ENCODE measurements around the gene SIGLEC12. TPM values are rescaled to one million over a fixed set of nuclear protein-coding genes. Genes with fewer than 3 reads are reported as not detected.

The SIGLEC12 gene
- polyA plus RNA-seq, 2 of the 4 experiments (the other 2 are of a cell fraction), result not detected

DNA sequence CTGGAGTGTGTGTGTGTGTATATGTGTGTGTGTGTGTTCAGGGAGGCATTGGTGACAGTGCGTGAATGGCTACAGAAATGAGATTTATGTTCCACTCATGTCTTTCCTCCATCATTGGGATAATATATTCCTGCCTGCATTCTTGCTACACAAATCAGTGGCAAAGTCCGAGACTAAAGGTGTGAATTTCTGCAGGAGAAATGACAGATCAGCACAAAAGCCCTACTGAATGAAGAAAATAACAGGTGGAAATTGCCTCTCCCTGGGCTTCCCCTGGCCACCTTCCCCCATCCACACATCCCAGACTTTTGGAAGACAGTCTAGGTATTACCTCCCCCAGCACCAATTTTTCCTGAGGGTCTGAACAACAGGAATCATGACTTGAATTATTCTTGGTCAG is 19.8 kb upstream of the SIGLEC12 start:
- no peak for FAIRE-seq
- WGBS (ENCODE audit: missing lambda C conversion rate), result 21% methylated on average over 2 of the region's 2 CpGs
- ChIA-PET POLR2A (no interaction called here), CTCF (interaction anchor here (1.5 kb wide), 1 partner anchor 183 kb away, joined by 3 read pairs; no protein-coding TSS in a partner anchor)
- TF ChIP-seq, protein P1, sequence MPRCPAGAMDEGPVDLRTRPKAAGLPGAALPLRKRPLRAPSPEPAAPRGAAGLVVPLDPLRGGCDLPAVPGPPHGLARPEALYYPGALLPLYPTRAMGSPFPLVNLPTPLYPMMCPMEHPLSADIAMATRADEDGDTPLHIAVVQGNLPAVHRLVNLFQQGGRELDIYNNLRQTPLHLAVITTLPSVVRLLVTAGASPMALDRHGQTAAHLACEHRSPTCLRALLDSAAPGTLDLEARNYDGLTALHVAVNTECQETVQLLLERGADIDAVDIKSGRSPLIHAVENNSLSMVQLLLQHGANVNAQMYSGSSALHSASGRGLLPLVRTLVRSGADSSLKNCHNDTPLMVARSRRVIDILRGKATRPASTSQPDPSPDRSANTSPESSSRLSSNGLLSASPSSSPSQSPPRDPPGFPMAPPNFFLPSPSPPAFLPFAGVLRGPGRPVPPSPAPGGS (IDR thresholded peaks at IDR 0.05), result no peak
- TF ChIP-seq SMC3 (IDR thresholded peaks at IDR 0.05), result no peak
- peak; percentile 62 for TF ChIP-seq MAFK (IDR thresholded peaks at IDR 0.05; ENCODE audit: partially characterized antibody)
- no peak for TF ChIP-seq RARB (CRISPR knock-in tag; IDR thresholded peaks at IDR 0.05)
- Histone ChIP-seq H3K9me3 (peaks cover 13% of the 10 kb centered on the region; the same call in 2 of the 3 replicates), H3K4me2 (no peak overlapping the region), H3K4me3 (no peak overlapping the region), H3K4me1 (no peaks in the 10 kb centered on the region), H3K27ac (no peak overlapping the region)
- ATAC-seq, result no peak
- no peak for DNase-seq (ENCODE audit: low read depth in 1 of 2, low spot score in 1 of 2)

DNA sequence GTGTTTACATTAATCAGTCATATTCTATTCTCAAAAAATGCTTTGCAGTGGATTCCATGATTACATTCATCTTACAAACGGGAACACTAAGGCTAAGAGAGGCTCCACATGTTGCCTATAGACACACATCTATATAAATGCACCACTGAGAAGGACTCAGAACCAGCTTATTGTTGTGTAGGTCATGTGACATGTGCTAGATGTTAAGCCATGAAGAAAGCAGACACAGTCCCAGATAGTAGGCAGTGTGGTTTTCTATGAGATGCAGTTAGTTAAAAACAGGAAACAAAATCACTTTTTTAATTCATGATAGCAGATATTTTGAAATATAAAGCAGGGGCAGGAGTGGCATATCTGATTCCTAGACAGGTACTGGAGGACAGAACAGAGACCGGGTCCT is 19.1 kb upstream of the SIGLEC12 start:
- Histone ChIP-seq H3K4me3 (no peak overlapping the region), H3K4me1 (no peaks in the 10 kb centered on the region), H3K4me2 (no peak overlapping the region), H3K27ac (no peak overlapping the region), H3K9me3 (peaks cover 13% of the 10 kb centered on the region; the same call in 2 of the 3 replicates)
- ChIA-PET CTCF (no interaction called here), POLR2A (no interaction called here)
- no peak for ATAC-seq
- no peak for DNase-seq (ENCODE audit: low read depth in 1 of 2, low spot score in 1 of 2)
- 1% methylated on average over 2 of the region's 2 CpGs for WGBS (ENCODE audit: missing lambda C conversion rate)
- TF ChIP-seq TFCP2L1 (CRISPR knock-in tag; IDR thresholded peaks at IDR 0.05) (no peak), TP53 (CRISPR knock-in tag; IDR thresholded peaks at IDR 0.05) (no peak), MAFK (IDR thresholded peaks at IDR 0.05; ENCODE audit: partially characterized antibody) (no peak), EP300 (IDR thresholded peaks at IDR 0.05) (no peak), POLR2AphosphoS2 (conservative IDR thresholded peaks at IDR 0.05; ENCODE audit: low read length) (no peak), HOXA7 (CRISPR knock-in tag; IDR thresholded peaks at IDR 0.05) (no peak), KDM5A (IDR thresholded peaks at IDR 0.05) (no peak), RARB (CRISPR knock-in tag; IDR thresholded peaks at IDR 0.05) (no peak), RNF2 (IDR thresholded peaks at IDR 0.05; ENCODE audit: borderline replicate concordance, low read depth) (no peak), NFE2L2 (conservative IDR thresholded peaks at IDR 0.05; ENCODE audit: low read length) (no peak), CHD4 (IDR thresholded peaks at IDR 0.05; ENCODE audit: borderline replicate concordance) (no peak), RAD21 (conservative IDR thresholded peaks at IDR 0.05 in 1 of 2, IDR thresholded peaks at IDR 0.05 in 1 of 2) (no peak), KDM1A (IDR thresholded peaks at IDR 0.05; ENCODE audit: low read depth) (no peak), FOXS1 (CRISPR knock-in tag; IDR thresholded peaks at IDR 0.05) (no peak), POLR2A (IDR thresholded peaks at IDR 0.05; ENCODE audit: low read length) (no peak)
- TF ChIP-seq, protein P2, sequence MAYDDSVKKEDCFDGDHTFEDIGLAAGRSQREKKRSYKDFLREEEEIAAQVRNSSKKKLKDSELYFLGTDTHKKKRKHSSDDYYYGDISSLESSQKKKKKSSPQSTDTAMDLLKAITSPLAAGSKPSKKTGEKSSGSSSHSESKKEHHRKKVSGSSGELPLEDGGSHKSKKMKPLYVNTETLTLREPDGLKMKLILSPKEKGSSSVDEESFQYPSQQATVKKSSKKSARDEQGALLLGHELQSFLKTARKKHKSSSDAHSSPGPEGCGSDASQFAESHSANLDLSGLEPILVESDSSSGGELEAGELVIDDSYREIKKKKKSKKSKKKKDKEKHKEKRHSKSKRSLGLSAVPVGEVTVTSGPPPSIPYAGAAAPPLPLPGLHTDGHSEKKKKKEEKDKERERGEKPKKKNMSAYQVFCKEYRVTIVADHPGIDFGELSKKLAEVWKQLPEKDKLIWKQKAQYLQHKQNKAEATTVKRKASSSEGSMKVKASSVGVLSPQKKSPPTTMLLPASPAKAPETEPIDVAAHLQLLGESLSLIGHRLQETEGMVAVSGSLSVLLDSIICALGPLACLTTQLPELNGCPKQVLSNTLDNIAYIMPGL (CRISPR knock-in tag; IDR thresholded peaks at IDR 0.05; ENCODE audit: borderline replicate concordance), result no peak
- TF ChIP-seq, protein P1 (IDR thresholded peaks at IDR 0.05), result no peak
- no peak for FAIRE-seq

DNA sequence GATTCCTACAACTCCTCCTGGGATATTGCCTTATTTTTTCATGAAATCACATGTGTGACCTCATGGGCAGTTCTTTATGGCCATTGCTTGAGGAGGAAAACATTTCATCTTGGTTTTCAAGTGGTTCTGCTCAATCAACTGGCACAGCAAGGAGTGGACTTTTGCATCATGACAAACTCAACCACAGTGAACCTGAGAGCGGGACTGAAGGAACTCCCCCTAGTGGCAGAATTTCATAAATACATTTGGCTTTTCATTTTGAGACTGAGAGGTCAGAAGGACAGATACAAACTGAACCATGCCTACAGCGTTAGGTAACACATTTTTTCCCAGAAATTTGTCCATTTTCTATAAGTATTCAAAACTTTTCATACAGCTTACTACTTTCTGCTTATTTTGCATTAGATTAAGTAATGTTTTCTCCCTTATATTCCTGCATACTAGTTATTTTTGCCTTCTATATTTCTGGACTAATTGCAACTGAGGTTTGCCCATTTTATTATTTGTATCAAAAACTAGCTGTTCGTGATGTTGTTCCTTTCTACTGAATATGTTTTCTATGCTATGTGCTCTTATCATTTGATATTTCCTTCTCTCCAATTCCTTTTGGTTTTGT is 13.4 kb upstream of the SIGLEC12 start:
- Histone ChIP-seq H3K4me2 (no peak overlapping the region), H3K4me1 (no peaks in the 10 kb centered on the region), H3K27ac (no peak overlapping the region), H3K9me3 (peaks cover 8% of the 10 kb centered on the region), H3K4me3 (no peak overlapping the region)
- 0% methylated on average over 3 of the region's 3 CpGs for WGBS (ENCODE audit: missing lambda C conversion rate)
- DNase-seq (ENCODE audit: low read depth in 1 of 2, low spot score in 1 of 2) (peak; percentile 48 to 63), FAIRE-seq (peak; percentile 92), ATAC-seq (peak; percentile 73 to 86)
- ChIA-PET POLR2A (no interaction called here), CTCF (interaction anchor here (0.7 to 4.8 kb wide), 25 partner anchors 8 to 177 kb away, joined by 3 to 32 read pairs (median 4); partner anchors contain the start of genes C19orf84, SIGLEC12 and SIGLEC6)
- TF ChIP-seq SMC3 (IDR thresholded peaks at IDR 0.05), result peak; percentile 57
- no peak for TF ChIP-seq CHD2 (IDR thresholded peaks at IDR 0.05; ENCODE audit: low read length, partially characterized antibody)
- no peak for TF ChIP-seq KDM1A (IDR thresholded peaks at IDR 0.05; ENCODE audit: low read depth)
- no peak for TF ChIP-seq ZNF302 (CRISPR knock-in tag; IDR thresholded peaks at IDR 0.05)
- TF ChIP-seq EHMT2 (IDR thresholded peaks at IDR 0.05; ENCODE audit: low read depth), result no peak
- TF ChIP-seq HOXB13 (CRISPR knock-in tag; IDR thresholded peaks at IDR 0.05; ENCODE audit: low read depth), result no peak
- TF ChIP-seq, protein P3, sequence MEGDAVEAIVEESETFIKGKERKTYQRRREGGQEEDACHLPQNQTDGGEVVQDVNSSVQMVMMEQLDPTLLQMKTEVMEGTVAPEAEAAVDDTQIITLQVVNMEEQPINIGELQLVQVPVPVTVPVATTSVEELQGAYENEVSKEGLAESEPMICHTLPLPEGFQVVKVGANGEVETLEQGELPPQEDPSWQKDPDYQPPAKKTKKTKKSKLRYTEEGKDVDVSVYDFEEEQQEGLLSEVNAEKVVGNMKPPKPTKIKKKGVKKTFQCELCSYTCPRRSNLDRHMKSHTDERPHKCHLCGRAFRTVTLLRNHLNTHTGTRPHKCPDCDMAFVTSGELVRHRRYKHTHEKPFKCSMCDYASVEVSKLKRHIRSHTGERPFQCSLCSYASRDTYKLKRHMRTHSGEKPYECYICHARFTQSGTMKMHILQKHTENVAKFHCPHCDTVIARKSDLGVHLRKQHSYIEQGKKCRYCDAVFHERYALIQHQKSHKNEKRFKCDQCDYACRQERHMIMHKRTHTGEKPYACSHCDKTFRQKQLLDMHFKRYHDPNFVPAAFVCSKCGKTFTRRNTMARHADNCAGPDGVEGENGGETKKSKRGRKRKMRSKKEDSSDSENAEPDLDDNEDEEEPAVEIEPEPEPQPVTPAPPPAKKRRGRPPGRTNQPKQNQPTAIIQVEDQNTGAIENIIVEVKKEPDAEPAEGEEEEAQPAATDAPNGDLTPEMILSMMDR (IDR thresholded peaks at IDR 0.05), result peak; percentile 64
- TF ChIP-seq RNF2 (IDR thresholded peaks at IDR 0.05; ENCODE audit: borderline replicate concordance, low read depth), result no peak
- no peak for TF ChIP-seq CEBPB (IDR thresholded peaks at IDR 0.05)
- TF ChIP-seq HDAC2 (IDR thresholded peaks at IDR 0.05), result no peak
- no peak for TF ChIP-seq PHF8 (IDR thresholded peaks at IDR 0.05; ENCODE audit: borderline replicate concordance, low read depth)
- peak; percentile 47 to 56 for TF ChIP-seq RAD21 (conservative IDR thresholded peaks at IDR 0.05 in 1 of 2, IDR thresholded peaks at IDR 0.05 in 1 of 2)
- TF ChIP-seq RCOR1 (IDR thresholded peaks at IDR 0.05; ENCODE audit: low read depth, low read length), result no peak
- no peak for TF ChIP-seq RARB (CRISPR knock-in tag; IDR thresholded peaks at IDR 0.05)
